Panc1 (cell line): ENCODE data around the gene WDR31. TPM values are rescaled to one million over a fixed set of nuclear protein-coding genes. Genes with fewer than 3 reads are reported as not detected.

ENCODE experiments used
- ATAC-seq: fragments of 200-7000 bp; cut with Tn5 transposase; 2 replicates; pipeline ENCODE4 v1.9.1; 2020; ENCODE audit warnings: mild to moderate bottlenecking, moderate library complexity
- BruUV-seq: library from RNA; stranded (reverse); fragments of 400-500 nt; replicated peaks from 2 replicates; lab custom pipeline; 2021; lab: Mats Ljungman, UMichigan
- CTCF ChIA-PET: fragments of 300-600 bp; sonication (Branson Sonifier 250); formaldehyde crosslinking; loops from one replicate; lab custom pipeline; 2022; ENCODE audit warnings: antibody characterized with exemption; lab: Charles Lee
- POLR2A ChIA-PET: fragments of 300-600 bp; sonication (Branson Sonifier 250); formaldehyde crosslinking; loops from one replicate; lab custom pipeline; 2022; ENCODE audit warnings: antibody characterized with exemption; lab: Charles Lee
- DNase-seq: peaks from one replicate; pipeline ENCODE4 v3.0.0-alpha.2; 2010; ENCODE audit warnings: low read depth, low spot score
- H3K27ac ChIP-seq: 2 replicates; pipeline ENCODE4 v1.5.1; 2011; ENCODE audit warnings: mild to moderate bottlenecking, low read length, inconsistent platforms
- H3K27me3 ChIP-seq: fragments of 200-500 bp; sonication (Bioruptor generic); 2 replicates; pipeline ENCODE4 v1.6.0; 2014; ENCODE audit warnings: low read length, inconsistent platforms; ENCODE audit not compliant: control insufficient read depth, insufficient read depth
- H3K36me3 ChIP-seq: fragments of 200-500 bp; sonication (Bioruptor generic); 2 replicates; pipeline ENCODE4 v1.5.1; 2014; ENCODE audit warnings: inconsistent platforms, mild to moderate bottlenecking, low read length, moderate library complexity; ENCODE audit not compliant: control insufficient read depth, insufficient read depth
- H3K4me1 ChIP-seq: 2 replicates; pipeline ENCODE4 v1.5.1; 2011; ENCODE audit warnings: inconsistent platforms, mild to moderate bottlenecking, low read length, moderate library complexity; ENCODE audit not compliant: control insufficient read depth, insufficient read depth
- H3K4me3 ChIP-seq, 2 experiments: 2 replicates each; pipeline ENCODE4 v1.5.1; 2011 to 2012; ENCODE audit warnings: low read depth in 2 of 2, low read length in 2 of 2, mild to moderate bottlenecking in 2 of 2, inconsistent platforms in 1 of 2, moderate library complexity in 1 of 2
- H3K9me3 ChIP-seq: fragments of 200-500 bp; sonication (Bioruptor generic); 2 replicates; pipeline ENCODE4 v1.5.1; 2014; ENCODE audit warnings: low read depth, mild to moderate bottlenecking, inconsistent platforms, low read length, moderate library complexity; ENCODE audit not compliant: control insufficient read depth, insufficient read depth
- POLR2AphosphoS5 ChIP-seq: IDR thresholded peaks from 2 replicates; pipeline ENCODE4 v1.6.1; 2012; ENCODE audit warnings: mild to moderate bottlenecking, low read depth, low read length, moderate library complexity
- SIN3A ChIP-seq: IDR thresholded peaks from 2 replicates; pipeline ENCODE4 v1.6.1; 2012; ENCODE audit warnings: low read depth, mild to moderate bottlenecking, low read length, moderate library complexity, borderline replicate concordance; ENCODE audit not compliant: insufficient read depth
- TCF7L2 ChIP-seq: IDR thresholded peaks from 2 replicates; pipeline ENCODE4 v1.6.1; 2011; ENCODE audit warnings: mild to moderate bottlenecking, low read depth, low read length, inconsistent platforms
- in situ Hi-C: cut with HindIII; loops from 2 replicates; pipeline ENCODE4 v1.10.0; 2016; ENCODE audit warnings: low sequenced_read_pairs, low pct_unique_long_range_greater_than_20kb
- intact Hi-C: fragments of 100-400 bp; cut with micrococcal nuclease; formaldehyde crosslinking; loops from one replicate; pipeline ENCODE4 v1.10.0; 2022; ENCODE audit not compliant: unreplicated experiment
- total RNA-seq: library from RNA; stranded (reverse); gene quantifications from one replicate; pipeline ENCODE4 v1.2.1, GENCODE V29; 2021; ENCODE audit not compliant: unreplicated experiment
- TF ChIP-seq, protein P1 (sequence below): fragments of 450-650 bp; IDR thresholded peaks from 2 replicates; pipeline ENCODE4 v1.5.1; 2017; ENCODE audit warnings: mild to moderate bottlenecking
- TF ChIP-seq, protein P2 (sequence below), 2 experiments: IDR thresholded peaks; 2 replicates each; pipeline ENCODE4 v1.6.1; 2011 to 2012; ENCODE audit warnings: low read depth in 2 of 2, control low read depth in 1 of 2, low read length in 1 of 2, mild to moderate bottlenecking in 1 of 2, moderate library complexity in 1 of 2; ENCODE audit not compliant: insufficient read depth in 1 of 2

WDR31 gene
- total RNA-seq, 1 experiment from 2014 or later = 0.80 TPM

DNA sequence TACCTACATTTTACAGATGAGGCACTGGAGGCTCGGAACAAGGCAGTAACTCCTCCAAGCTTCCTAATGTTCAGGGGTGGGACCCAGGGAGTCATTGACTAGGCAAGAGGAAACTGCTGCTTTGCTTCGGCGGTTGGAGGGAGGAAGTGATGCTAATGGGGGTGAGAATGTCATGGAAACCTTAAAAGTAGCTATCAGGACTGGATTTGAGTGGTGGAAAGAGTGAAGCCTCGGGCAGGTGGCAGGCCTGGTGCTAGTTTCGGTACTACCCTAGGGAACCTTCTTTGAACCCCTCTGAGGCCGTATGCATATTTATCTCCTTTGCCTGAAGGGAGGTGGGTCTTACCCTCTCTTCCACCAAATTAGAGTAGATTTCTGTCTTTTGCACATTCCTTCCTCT, 10.9 kb upstream of the WDR31 start:
- TF ChIP-seq TCF7L2 (no peak), SIN3A (no peak), POLR2AphosphoS5 (no peak)
- TF ChIP-seq, protein P1, sequence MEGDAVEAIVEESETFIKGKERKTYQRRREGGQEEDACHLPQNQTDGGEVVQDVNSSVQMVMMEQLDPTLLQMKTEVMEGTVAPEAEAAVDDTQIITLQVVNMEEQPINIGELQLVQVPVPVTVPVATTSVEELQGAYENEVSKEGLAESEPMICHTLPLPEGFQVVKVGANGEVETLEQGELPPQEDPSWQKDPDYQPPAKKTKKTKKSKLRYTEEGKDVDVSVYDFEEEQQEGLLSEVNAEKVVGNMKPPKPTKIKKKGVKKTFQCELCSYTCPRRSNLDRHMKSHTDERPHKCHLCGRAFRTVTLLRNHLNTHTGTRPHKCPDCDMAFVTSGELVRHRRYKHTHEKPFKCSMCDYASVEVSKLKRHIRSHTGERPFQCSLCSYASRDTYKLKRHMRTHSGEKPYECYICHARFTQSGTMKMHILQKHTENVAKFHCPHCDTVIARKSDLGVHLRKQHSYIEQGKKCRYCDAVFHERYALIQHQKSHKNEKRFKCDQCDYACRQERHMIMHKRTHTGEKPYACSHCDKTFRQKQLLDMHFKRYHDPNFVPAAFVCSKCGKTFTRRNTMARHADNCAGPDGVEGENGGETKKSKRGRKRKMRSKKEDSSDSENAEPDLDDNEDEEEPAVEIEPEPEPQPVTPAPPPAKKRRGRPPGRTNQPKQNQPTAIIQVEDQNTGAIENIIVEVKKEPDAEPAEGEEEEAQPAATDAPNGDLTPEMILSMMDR = no peak
- TF ChIP-seq, protein P2, sequence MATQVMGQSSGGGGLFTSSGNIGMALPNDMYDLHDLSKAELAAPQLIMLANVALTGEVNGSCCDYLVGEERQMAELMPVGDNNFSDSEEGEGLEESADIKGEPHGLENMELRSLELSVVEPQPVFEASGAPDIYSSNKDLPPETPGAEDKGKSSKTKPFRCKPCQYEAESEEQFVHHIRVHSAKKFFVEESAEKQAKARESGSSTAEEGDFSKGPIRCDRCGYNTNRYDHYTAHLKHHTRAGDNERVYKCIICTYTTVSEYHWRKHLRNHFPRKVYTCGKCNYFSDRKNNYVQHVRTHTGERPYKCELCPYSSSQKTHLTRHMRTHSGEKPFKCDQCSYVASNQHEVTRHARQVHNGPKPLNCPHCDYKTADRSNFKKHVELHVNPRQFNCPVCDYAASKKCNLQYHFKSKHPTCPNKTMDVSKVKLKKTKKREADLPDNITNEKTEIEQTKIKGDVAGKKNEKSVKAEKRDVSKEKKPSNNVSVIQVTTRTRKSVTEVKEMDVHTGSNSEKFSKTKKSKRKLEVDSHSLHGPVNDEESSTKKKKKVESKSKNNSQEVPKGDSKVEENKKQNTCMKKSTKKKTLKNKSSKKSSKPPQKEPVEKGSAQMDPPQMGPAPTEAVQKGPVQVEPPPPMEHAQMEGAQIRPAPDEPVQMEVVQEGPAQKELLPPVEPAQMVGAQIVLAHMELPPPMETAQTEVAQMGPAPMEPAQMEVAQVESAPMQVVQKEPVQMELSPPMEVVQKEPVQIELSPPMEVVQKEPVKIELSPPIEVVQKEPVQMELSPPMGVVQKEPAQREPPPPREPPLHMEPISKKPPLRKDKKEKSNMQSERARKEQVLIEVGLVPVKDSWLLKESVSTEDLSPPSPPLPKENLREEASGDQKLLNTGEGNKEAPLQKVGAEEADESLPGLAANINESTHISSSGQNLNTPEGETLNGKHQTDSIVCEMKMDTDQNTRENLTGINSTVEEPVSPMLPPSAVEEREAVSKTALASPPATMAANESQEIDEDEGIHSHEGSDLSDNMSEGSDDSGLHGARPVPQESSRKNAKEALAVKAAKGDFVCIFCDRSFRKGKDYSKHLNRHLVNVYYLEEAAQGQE (IDR thresholded peaks at IDR 0.05; ENCODE audit: insufficient read depth in 1 of 2, low read depth in 2 of 2, low read length in 1 of 2) = no peak
- CTCF ChIA-PET = no interaction called here
- H3K36me3 ChIP-seq = no peaks in the 10 kb centered on the region
- in situ Hi-C loops = no loop called here
- no peaks in the 10 kb centered on the region for H3K9me3 ChIP-seq
- ATAC-seq (no peak), DNase-seq (no peak)
- 0 out of 2 replicates have a peak, but pooled peaks cover 3% of the 10 kb centered on the region for H3K4me1 ChIP-seq
- no TSS peak for BruUV-seq
- H3K4me3 ChIP-seq = no peak overlapping the region
- H3K27ac ChIP-seq = no peak overlapping the region
- intact Hi-C loops = no loop called here
- peaks cover 14% of the 10 kb centered on the region for H3K27me3 ChIP-seq
- POLR2A ChIA-PET = interaction anchor here (0.7 kb wide), 1 partner anchor 13 kb away, joined by 3 read pairs; no protein-coding TSS in a partner anchor

GRCh38 chr9:113350107-113350661, 10.1 kb upstream of the WDR31 start:
- peak overlapping the region; percentile 43 to 51 for H3K4me3 ChIP-seq
- no peak overlapping the region for H3K27ac ChIP-seq
- in situ Hi-C loops = no loop called here
- intact Hi-C loops = no loop called here
- CTCF ChIA-PET = interaction anchor here (0.7 kb wide), 1 partner anchor 17 kb away, joined by 3 read pairs; no protein-coding TSS in a partner anchor
- ATAC-seq (no peak), DNase-seq (no peak)
- BruUV-seq = no TSS peak
- no peaks in the 10 kb centered on the region for H3K9me3 ChIP-seq
- 0 out of 2 replicates have a peak, but pooled peaks cover 3% of the 10 kb centered on the region for H3K4me1 ChIP-seq
- POLR2A ChIA-PET = no interaction called here
- H3K36me3 ChIP-seq = no peaks in the 10 kb centered on the region
- H3K27me3 ChIP-seq = peaks cover 14% of the 10 kb centered on the region
- TF ChIP-seq POLR2AphosphoS5 = no peak
- TF ChIP-seq, protein P2 (IDR thresholded peaks at IDR 0.05; ENCODE audit: insufficient read depth in 1 of 2, low read depth in 2 of 2, low read length in 1 of 2) = no peak
- TF ChIP-seq SIN3A = no peak
- TF ChIP-seq TCF7L2 = no peak
- TF ChIP-seq, protein P1 = no peak
